ENCODE results near the gene MAN1B1.
"Not testable (repeated sequence)": the region's sequence is repeated elsewhere in the genome, so short reads cannot be mapped to it uniquely, and the experiment has no call there.

The MAN1B1 gene

GRCh38 chr9:137052998-137053943 lies 33.5 kb upstream of the MAN1B1 start:
- DNase-seq = no peak

- peak; percentile 74 for DNase-seq
Measured at GRCh38 chr9:137053944-137054931, 32.5 kb upstream of the MAN1B1 start, which contains the start of gene ENTPD2. ENTPD2 (minus strand) TSS chr9:137054061; CDS start chr9:137053997, 64 bp downstream.

DNA sequence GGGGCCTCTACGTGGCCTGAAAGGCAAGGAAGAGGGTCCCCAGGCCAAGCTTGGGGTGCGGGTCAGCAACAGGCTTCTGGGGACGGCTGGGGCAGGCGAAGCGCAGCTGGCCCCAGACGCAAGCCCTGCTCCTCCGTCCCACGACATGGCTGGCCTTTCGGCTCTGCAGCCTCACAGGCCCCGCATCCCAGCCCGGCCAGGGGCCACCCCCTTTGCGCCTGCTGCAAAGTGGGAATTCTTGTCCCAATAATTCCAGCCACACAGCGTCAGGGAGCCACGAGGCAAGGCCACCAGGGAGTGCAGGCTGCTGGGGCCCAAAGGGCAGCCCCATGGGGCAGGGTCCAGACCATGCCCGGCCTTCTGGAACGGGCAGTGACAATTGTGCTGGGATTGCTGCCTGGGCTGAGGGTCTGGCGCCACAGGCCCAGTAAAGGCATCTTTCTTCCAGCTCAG lies 31.8 kb upstream of the MAN1B1 start:
- DNase-seq = no peak

- no peak for DNase-seq
Measured at GRCh38 chr9:137055385-137056364, 31.1 kb upstream of the MAN1B1 start.

GRCh38 chr9:137056739-137057415 lies 29.9 kb upstream of the MAN1B1 start:
- DNase-seq = no peak

DNA sequence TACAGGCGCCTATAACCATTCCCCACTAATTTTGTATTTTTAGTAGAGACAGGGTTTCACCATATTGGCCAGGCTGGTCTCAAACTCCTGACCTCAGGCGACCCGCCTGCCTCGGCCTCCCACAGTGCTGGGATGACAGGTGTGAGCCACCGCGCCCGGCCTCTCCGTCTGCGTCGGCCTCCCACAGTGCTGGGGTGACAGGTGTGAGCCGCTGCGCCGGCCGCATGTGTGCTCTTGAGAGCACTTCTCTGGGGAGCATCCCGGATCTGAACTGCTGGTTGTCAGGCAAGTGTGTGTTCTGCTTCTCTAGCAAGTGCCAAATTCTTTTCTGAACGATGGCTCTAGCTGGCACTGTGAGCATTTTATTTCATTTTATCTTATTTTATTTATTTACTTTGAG lies 29.2 kb upstream of the MAN1B1 start:
- DNase-seq = no peak

DNA sequence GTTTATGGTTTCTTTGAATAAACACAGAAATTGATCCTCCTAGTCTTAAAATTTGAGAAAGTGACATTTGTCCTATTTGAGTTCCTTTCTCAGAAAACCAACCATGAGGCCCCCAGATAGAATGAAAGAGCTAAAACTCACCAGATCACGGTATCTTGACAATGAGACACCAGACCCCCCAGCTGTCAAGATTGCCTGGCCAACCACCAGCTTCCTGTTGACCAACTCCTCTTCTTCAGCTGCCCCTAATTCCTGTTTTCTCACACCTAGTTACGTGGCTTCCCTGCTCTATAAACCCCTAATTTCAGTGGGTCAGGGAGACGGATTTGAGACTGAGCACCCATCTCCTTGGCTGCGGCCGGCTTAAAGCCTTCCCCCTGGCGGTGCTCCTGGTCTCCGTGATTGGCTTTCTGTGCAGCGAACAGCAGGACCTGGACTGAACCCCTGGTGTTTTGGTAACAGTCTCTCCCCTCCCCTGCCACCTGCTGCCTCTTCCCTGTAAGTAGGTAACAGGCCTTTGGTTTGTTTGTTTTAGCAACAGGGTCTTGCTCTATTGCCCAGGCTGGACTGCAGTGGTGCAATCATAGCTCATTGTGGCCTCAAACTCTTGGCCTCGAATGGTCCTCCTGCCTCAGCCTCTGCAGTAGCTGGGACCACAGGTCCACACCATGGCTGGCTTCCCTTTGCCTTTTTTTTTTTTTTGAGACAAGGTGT lies 28.1 kb upstream of the MAN1B1 start:
- no peak for DNase-seq

DNA sequence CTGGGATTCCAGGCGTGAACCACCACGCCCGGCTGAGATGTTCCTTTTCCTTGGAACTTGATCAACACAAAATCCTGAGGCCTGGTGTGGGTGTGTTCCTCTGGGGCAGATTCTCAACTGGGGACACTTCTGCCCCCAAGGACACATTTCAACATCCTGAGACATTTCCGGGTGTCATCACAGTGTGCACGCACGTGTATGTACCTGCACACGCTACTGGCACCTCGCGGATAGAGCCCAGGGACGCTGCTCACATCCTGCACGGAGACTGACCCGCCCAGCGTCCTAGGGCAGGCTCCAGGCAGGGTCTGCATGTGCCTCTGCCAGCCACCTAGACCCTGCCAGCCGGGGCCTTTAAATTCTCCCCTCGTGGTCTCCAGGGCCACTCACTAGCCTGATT lies 24.4 kb upstream of the MAN1B1 start:
- DNase-seq = no peak

GRCh38 chr9:137062798-137063197 lies 24.0 kb upstream of the MAN1B1 start:
- not testable (repeated sequence) for DNase-seq

- DNase-seq = no peak
Measured at GRCh38 chr9:137063311-137064026, 23.3 kb upstream of the MAN1B1 start.

DNA sequence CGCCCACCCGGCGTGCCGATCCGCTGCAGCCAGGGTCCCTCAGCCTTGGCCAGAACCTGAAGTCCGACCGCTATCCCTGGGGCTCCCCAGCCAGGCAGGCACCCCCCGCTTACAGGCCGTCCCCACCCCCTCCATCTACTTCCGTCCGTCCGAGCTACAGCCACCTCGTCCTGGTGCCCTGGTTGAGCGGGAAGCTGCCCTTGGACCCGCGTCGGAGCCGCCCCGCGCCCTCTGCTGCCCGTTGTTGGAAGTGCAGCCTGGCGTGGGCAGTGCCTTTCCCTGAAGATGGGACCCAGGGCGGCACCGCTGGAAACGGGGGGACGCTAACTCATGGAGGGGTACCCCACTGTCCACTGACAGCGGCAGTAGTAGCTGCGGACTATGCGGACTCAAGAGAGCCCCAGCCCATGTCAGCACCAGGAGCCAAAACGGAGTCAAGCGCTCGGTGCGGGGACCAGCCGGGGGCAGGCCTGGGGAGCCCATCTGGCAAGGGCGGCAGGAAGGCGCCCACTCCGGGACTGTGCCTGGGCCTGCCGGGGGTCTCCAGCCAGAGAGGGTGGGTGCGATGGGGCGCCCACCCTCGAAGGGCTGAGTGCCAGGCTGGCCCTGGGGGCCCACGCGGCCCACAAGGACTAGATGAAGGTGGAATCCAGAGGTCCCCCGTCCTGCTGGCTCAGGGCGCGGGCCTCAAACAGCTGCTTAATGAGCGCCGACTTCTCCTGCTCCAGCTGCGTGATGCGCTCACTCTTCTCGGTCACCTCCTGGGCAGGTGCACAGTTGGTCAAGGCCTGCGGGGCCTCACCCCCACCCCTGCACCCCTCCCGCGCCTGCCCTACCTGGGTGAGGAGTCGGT lies 22.5 kb upstream of the MAN1B1 start:
- no peak for DNase-seq

DNA sequence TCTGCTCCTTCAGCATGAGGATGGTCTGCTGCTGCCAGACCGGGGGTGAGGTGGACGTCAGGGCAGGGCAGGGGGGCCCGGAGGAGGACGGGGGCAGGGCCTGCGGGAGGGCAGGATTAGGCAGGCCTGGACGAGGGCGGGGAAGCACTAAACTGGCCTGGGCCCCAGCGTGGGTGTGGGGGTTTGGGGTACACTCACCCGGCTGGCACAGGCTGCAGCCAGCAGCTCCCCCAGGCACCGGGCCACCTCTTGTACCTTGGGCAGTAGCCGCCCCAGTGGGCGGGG lies 22.0 kb upstream of the MAN1B1 start:
- DNase-seq = no peak

- no peak for DNase-seq
Measured at GRCh38 chr9:137065336-137065967, 21.3 kb upstream of the MAN1B1 start.

DNA sequence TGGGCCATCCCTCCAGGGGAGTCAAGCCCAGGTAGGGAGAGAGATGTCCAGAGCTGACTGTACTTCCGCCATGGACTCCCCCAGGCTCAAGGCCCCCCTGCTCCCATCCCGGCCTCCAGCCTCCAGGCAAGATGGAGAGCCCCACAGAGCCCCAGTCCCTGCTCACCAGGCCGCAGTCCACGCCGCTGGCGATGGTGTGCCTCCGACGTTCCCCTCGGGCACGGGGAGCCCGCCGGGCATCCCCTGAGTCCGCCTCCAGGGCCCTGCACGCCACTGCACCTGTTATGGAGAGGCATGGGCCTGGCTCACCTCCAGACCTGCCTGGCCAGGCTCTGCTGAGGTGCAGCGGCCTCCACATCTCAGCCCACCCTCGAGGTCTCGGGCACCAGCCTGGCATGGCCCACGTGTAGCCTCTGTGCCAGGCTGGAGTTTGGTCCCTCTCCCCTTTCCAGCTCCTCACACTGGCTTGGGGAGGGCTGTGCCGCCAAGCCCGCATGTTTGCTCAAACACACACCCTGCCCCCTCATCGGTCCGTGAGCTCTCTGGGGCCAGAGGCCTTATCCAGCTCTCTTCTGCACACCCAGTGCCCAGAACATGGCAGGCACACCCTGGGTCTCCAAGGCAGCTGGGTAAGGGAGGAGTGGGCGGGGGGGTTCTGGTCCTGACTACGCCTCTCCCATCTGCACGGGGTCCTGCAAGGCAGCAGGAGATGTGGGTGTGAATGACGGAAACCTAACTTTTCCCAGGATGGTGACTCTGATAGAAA lies 20.5 kb upstream of the MAN1B1 start:
- no peak for DNase-seq

- DNase-seq = peak; percentile 59
Measured at GRCh38 chr9:137067860-137068538, 18.8 kb upstream of the MAN1B1 start.

- DNase-seq = no peak
Measured at GRCh38 chr9:137068539-137069507, 18.0 kb upstream of the MAN1B1 start.
